ENCODE results near the gene FNDC3B.
"Not testable (repeated sequence)": the region's sequence is repeated elsewhere in the genome, so short reads cannot be mapped to it uniquely, and the experiment has no call there.

FNDC3B gene

GRCh38 chr3:172042136-172042662 is 2.8 kb downstream of the FNDC3B start:
- Histone ChIP-seq H3K79me2 (ENCODE audit: insufficient read depth, low read length) (peaks cover 53% of the 10 kb centered on the region), H3K4me2 (ENCODE audit: low read depth, low read length, poor library complexity, severe bottlenecking) (peak overlapping the region; percentile 73), H3K27me3 (ENCODE audit: insufficient read depth, low read length, poor library complexity, severe bottlenecking) (no peaks in the 10 kb centered on the region), H3K4me1 (ENCODE audit: insufficient read depth, low read length, poor library complexity, severe bottlenecking) (peaks cover 31% of the 10 kb centered on the region), H3K9ac (ENCODE audit: low read depth, low read length, poor library complexity, severe bottlenecking) (no peak overlapping the region), H3F3A (ENCODE audit: low read depth) (no peaks in the 10 kb centered on the region), H3K9me2 (replicated peaks; ENCODE audit: low read depth, low read length) (no peaks in the 10 kb centered on the region), H3K4me3 (ENCODE audit: low read length, poor library complexity, severe bottlenecking) (peak overlapping the region; percentile 98), H3K36me3 (ENCODE audit: insufficient read depth, low read length) (no peaks in the 10 kb centered on the region), H3K9me3 (ENCODE audit: insufficient read depth, low read depth, low read length) (no peaks in the 10 kb centered on the region), H4K20me1 (ENCODE audit: insufficient read depth, low read length, poor library complexity, severe bottlenecking) (peaks cover 24% of the 10 kb centered on the region), H2AFZ (ENCODE audit: low read length) (no peak overlapping the region)
- TF ChIP-seq CTCF (conservative IDR thresholded peaks at IDR 0.05; ENCODE audit: low read length) (no peak), EZH2phosphoT487 (IDR thresholded peaks at IDR 0.05; ENCODE audit: borderline replicate concordance) (no peak)

- not testable (repeated sequence) for H3K36me3 ChIP-seq (ENCODE audit: insufficient read depth, low read length); H3F3A ChIP-seq (ENCODE audit: low read depth); H3K9me3 ChIP-seq (ENCODE audit: insufficient read depth, low read depth, low read length); H3K27me3 ChIP-seq (ENCODE audit: insufficient read depth, low read length, poor library complexity, severe bottlenecking); H3K9me2 ChIP-seq (replicated peaks; ENCODE audit: low read depth, low read length); H3K4me3 ChIP-seq (ENCODE audit: low read length, poor library complexity, severe bottlenecking); H2AFZ ChIP-seq (ENCODE audit: low read length); H3K9ac ChIP-seq (ENCODE audit: low read depth, low read length, poor library complexity, severe bottlenecking)
- Histone ChIP-seq H4K20me1 (ENCODE audit: insufficient read depth, low read length, poor library complexity, severe bottlenecking) (peaks cover 24% of the 10 kb centered on the region), H3K4me1 (ENCODE audit: insufficient read depth, low read length, poor library complexity, severe bottlenecking) (peaks cover 31% of the 10 kb centered on the region), H3K79me2 (ENCODE audit: insufficient read depth, low read length) (peaks cover 58% of the 10 kb centered on the region), H3K4me2 (ENCODE audit: low read depth, low read length, poor library complexity, severe bottlenecking) (peak overlapping the region; percentile 73)
These were observed 3.3 kb downstream of the FNDC3B start for GRCh38 chr3:172042663-172043179.

- Histone ChIP-seq H3K9me2 (replicated peaks; ENCODE audit: low read depth, low read length) (no peaks in the 10 kb centered on the region), H3F3A (ENCODE audit: low read depth) (no peaks in the 10 kb centered on the region), H3K36me3 (ENCODE audit: insufficient read depth, low read length) (no peaks in the 10 kb centered on the region), H3K79me2 (ENCODE audit: insufficient read depth, low read length) (peaks cover 63% of the 10 kb centered on the region), H3K4me2 (ENCODE audit: low read depth, low read length, poor library complexity, severe bottlenecking) (peak overlapping the region; percentile 5), H2AFZ (ENCODE audit: low read length) (no peak overlapping the region), H3K27me3 (ENCODE audit: insufficient read depth, low read length, poor library complexity, severe bottlenecking) (no peaks in the 10 kb centered on the region), H3K9ac (ENCODE audit: low read depth, low read length, poor library complexity, severe bottlenecking) (no peak overlapping the region), H3K4me3 (ENCODE audit: low read length, poor library complexity, severe bottlenecking) (no peak overlapping the region), H3K9me3 (ENCODE audit: insufficient read depth, low read depth, low read length) (no peaks in the 10 kb centered on the region), H4K20me1 (ENCODE audit: insufficient read depth, low read length, poor library complexity, severe bottlenecking) (peaks cover 24% of the 10 kb centered on the region), H3K4me1 (ENCODE audit: insufficient read depth, low read length, poor library complexity, severe bottlenecking) (peaks cover 31% of the 10 kb centered on the region)
- TF ChIP-seq CTCF (conservative IDR thresholded peaks at IDR 0.05; ENCODE audit: low read length) (no peak), EZH2phosphoT487 (IDR thresholded peaks at IDR 0.05; ENCODE audit: borderline replicate concordance) (no peak)
These were observed 3.9 kb downstream of the FNDC3B start for GRCh38 chr3:172043233-172043632.

- H3K9ac ChIP-seq (ENCODE audit: low read depth, low read length, poor library complexity, severe bottlenecking) = no peak overlapping the region
- no peaks in the 10 kb centered on the region for H3F3A ChIP-seq (ENCODE audit: low read depth)
- H3K4me2 ChIP-seq (ENCODE audit: low read depth, low read length, poor library complexity, severe bottlenecking) = peak overlapping the region; percentile 5
- H3K9me2 ChIP-seq (replicated peaks; ENCODE audit: low read depth, low read length) = no peaks in the 10 kb centered on the region
- no peak overlapping the region for H3K4me3 ChIP-seq (ENCODE audit: low read length, poor library complexity, severe bottlenecking)
- no peak overlapping the region for H2AFZ ChIP-seq (ENCODE audit: low read length)
- peaks cover 69% of the 10 kb centered on the region for H3K79me2 ChIP-seq (ENCODE audit: insufficient read depth, low read length)
- H4K20me1 ChIP-seq (ENCODE audit: insufficient read depth, low read length, poor library complexity, severe bottlenecking) = peaks cover 27% of the 10 kb centered on the region
- TF ChIP-seq EZH2phosphoT487 (IDR thresholded peaks at IDR 0.05; ENCODE audit: borderline replicate concordance) (no peak), CTCF (conservative IDR thresholded peaks at IDR 0.05; ENCODE audit: low read length) (no peak)
- H3K36me3 ChIP-seq (ENCODE audit: insufficient read depth, low read length) = no peaks in the 10 kb centered on the region
- H3K9me3 ChIP-seq (ENCODE audit: insufficient read depth, low read depth, low read length) = no peaks in the 10 kb centered on the region
- peaks cover 31% of the 10 kb centered on the region for H3K4me1 ChIP-seq (ENCODE audit: insufficient read depth, low read length, poor library complexity, severe bottlenecking)
- H3K27me3 ChIP-seq (ENCODE audit: insufficient read depth, low read length, poor library complexity, severe bottlenecking) = no peaks in the 10 kb centered on the region
These were observed 4.4 kb downstream of the FNDC3B start for GRCh38 chr3:172043766-172044165.

Measured in Loucy (cell line).